GM12878 (cell line): ENCODE results near the gene HGS. TPM values are rescaled to one million over a fixed set of nuclear protein-coding genes. Genes with fewer than 3 reads are reported as not detected.

Experiments
- ATAC-seq: fragments of 200-7000 bp; cut with Tn5 transposase; 3 replicates; pipeline ENCODE4 v1.9.1; 2020; ENCODE audit warnings: mild to moderate bottlenecking, moderate library complexity
- BruUV-seq: library from RNA; stranded (reverse); fragments of 400-500 nt; replicated peaks from 2 replicates; lab custom pipeline; 2021; lab: Mats Ljungman, UMichigan
- CTCF ChIA-PET: fragments of 300-600 bp; sonication (Branson Sonifier 250); formaldehyde crosslinking; extraction: SDS; loops from one replicate; lab custom pipeline; 2021; ENCODE audit warnings: inconsistent platforms; lab: Yijun Ruan, JAX
- POLR2A ChIA-PET: fragments of 350-600 bp; formaldehyde crosslinking; extraction: SDS; loops from one replicate; lab custom pipeline; 2021; ENCODE audit warnings: inconsistent platforms; lab: Charles Lee
- RAD21 ChIA-PET: fragments of 300-600 bp; sonication (Branson Sonifier 250); formaldehyde crosslinking; loops from one replicate; lab custom pipeline; 2023; ENCODE audit warnings: antibody characterized with exemption; ENCODE audit not compliant: unreplicated experiment; lab: Charles Lee
- SMC1A ChIA-PET: fragments of 300-600 bp; sonication (Branson Sonifier 250); formaldehyde crosslinking; loops from one replicate; lab custom pipeline; 2023; ENCODE audit not compliant: unreplicated experiment, uncharacterized antibody; lab: Charles Lee
- DNase-seq: peaks from one replicate; pipeline ENCODE4 v3.0.0-alpha.2; 2011; ENCODE audit warnings: low read depth, low spot score
- FAIRE-seq: peaks from 3 replicates; lab custom pipeline; 2011; peaks lifted over from hg19 to GRCh38; lab: Jason Lieb, UNC
- H2AFZ ChIP-seq: 2 replicates; pipeline ENCODE4 v1.6.0; 2011; ENCODE audit warnings: low read depth, low read length, control low read depth; ENCODE audit not compliant: control insufficient read depth
- H3K27ac ChIP-seq: 2 replicates; pipeline ENCODE4 v1.5.1; 2011; ENCODE audit warnings: control low read depth; ENCODE audit not compliant: control insufficient read depth, insufficient read depth
- H3K27me3 ChIP-seq, 2 experiments: replicated peaks in 1 of 2; 2 replicates each; pipeline versions ENCODE4 v1.6.0 to v1.6.1; 2011; ENCODE audit warnings: low read length in 1 of 2; ENCODE audit not compliant: control insufficient read depth in 2 of 2, insufficient read depth in 2 of 2
- H3K36me3 ChIP-seq, 2 experiments: 2 replicates each; pipeline ENCODE4 v1.5.1; 2011; ENCODE audit warnings: low read length in 1 of 2; ENCODE audit not compliant: control insufficient read depth in 2 of 2, insufficient read depth in 2 of 2
- H3K4me1 ChIP-seq: 2 replicates; pipeline ENCODE4 v1.6.1; 2011; ENCODE audit warnings: mild to moderate bottlenecking, low read length, moderate library complexity, mixed read lengths; ENCODE audit not compliant: control insufficient read depth, insufficient read depth
- H3K4me2 ChIP-seq: 2 replicates; pipeline ENCODE4 v1.6.0; 2011; ENCODE audit warnings: control low read depth; ENCODE audit not compliant: control insufficient read depth, insufficient read depth
- H3K4me3 ChIP-seq: fragments of 200-600 bp; sonication (generic); 2 replicates; pipeline ENCODE4 v1.5.1; 2016
- H3K79me2 ChIP-seq: 2 replicates; pipeline ENCODE4 v1.6.0; 2011; ENCODE audit warnings: low read length; ENCODE audit not compliant: control insufficient read depth, insufficient read depth
- H3K9ac ChIP-seq: 2 replicates; pipeline ENCODE4 v1.8.0; 2011; ENCODE audit warnings: low read length, control low read depth, mixed read lengths; ENCODE audit not compliant: control insufficient read depth, insufficient read depth
- H3K9me3 ChIP-seq: replicated peaks from 3 replicates; pipeline ENCODE4 v1.5.1; 2011; ENCODE audit warnings: mild to moderate bottlenecking, low read length; ENCODE audit not compliant: control insufficient read depth, insufficient read depth
- H4K20me1 ChIP-seq: 2 replicates; pipeline ENCODE4 v1.6.0; 2011; ENCODE audit not compliant: control insufficient read depth, insufficient read depth
- ASH2L ChIP-seq: fragments of 300-600, 200-600 bp; sonication (generic); IDR thresholded peaks from 2 replicates; pipeline ENCODE4 v1.6.1; 2017; ENCODE audit warnings: low read depth, mild to moderate bottlenecking, borderline replicate concordance
- ATF2 ChIP-seq: IDR thresholded peaks from 2 replicates; pipeline ENCODE4 v1.6.1; 2012; ENCODE audit warnings: low read length, inconsistent platforms
- BMI1 ChIP-seq: fragments of 450-650 bp; IDR thresholded peaks from 2 replicates; pipeline ENCODE4 v1.6.1; 2016; ENCODE audit warnings: mild to moderate bottlenecking, moderate library complexity, borderline replicate concordance
- CREB1 ChIP-seq: IDR thresholded peaks from 2 replicates; pipeline ENCODE4 v1.6.1; 2012; ENCODE audit warnings: low read depth, mild to moderate bottlenecking, inconsistent platforms
- HCFC1 ChIP-seq: fragments of 150-350 bp; IDR thresholded peaks from 2 replicates; pipeline ENCODE4 v1.6.1; 2014; ENCODE audit warnings: low read length
- HSF1 ChIP-seq: fragments of 150-350 bp; IDR thresholded peaks from 2 replicates; pipeline ENCODE4 v1.6.1; 2014; ENCODE audit warnings: mild to moderate bottlenecking, low read depth, low read length
- KAT2A ChIP-seq: conservative IDR thresholded peaks from 2 replicates; pipeline ENCODE4 v1.6.1; 2011; ENCODE audit warnings: low read depth, low read length; ENCODE audit not compliant: control insufficient read depth
- POLR2AphosphoS2 ChIP-seq: IDR thresholded peaks from 2 replicates; pipeline ENCODE4 v1.6.1; 2011; ENCODE audit warnings: low read depth, mild to moderate bottlenecking, low read length, improper control_type of control experiment, moderate library complexity
- RB1 ChIP-seq: fragments of 450-650 bp; formaldehyde crosslinking; IDR thresholded peaks from 2 replicates; pipeline ENCODE4 v1.6.1; 2017; ENCODE audit warnings: mild to moderate bottlenecking, borderline replicate concordance
- STAT1 ChIP-seq: fragments of 450-650 bp; conservative IDR thresholded peaks from 2 replicates; pipeline ENCODE4 v1.6.1; 2014; ENCODE audit warnings: antibody characterized with exemption, mild to moderate bottlenecking
- STAT3 ChIP-seq: IDR thresholded peaks from 2 replicates; pipeline ENCODE4 v1.6.1; 2011; ENCODE audit warnings: low read depth, low read length, improper control_type of control experiment
- SUPT20H ChIP-seq: IDR thresholded peaks from 2 replicates; pipeline ENCODE4 v1.6.1; 2011; ENCODE audit warnings: low read depth, mild to moderate bottlenecking, low read length, moderate library complexity, borderline replicate concordance; ENCODE audit not compliant: control insufficient read depth
- SUZ12 ChIP-seq: fragments of 200-600 bp; sonication (generic); IDR thresholded peaks from one replicate; pipeline ENCODE4 v1.6.1; 2018; ENCODE audit warnings: antibody characterized with exemption, mild to moderate bottlenecking; ENCODE audit not compliant: unreplicated experiment
- ZNF384 ChIP-seq: IDR thresholded peaks from 2 replicates; pipeline ENCODE4 v1.6.1; 2012; ENCODE audit warnings: low read depth, mild to moderate bottlenecking, low read length, improper control_type of control experiment, borderline replicate concordance
- WGBS: methylation state at CpG from one replicate; pipeline ENCODE4 v1.1.6; 2016; ENCODE audit warnings: low lambda C conversion rate; ENCODE audit not compliant: insufficient replicate concordance, insufficient coverage; ENCODE audit errors: missing lambda C conversion rate; 5-methylcytosine and 5-hydroxymethylcytosine counted together
- in situ Hi-C: fragments of 300-500 bp; cut with MboI; formaldehyde crosslinking; loops from 9 replicates; pipeline ENCODE4 v1.14.3; 2018; ENCODE audit warnings: mixed read lengths
- intact Hi-C: fragments of 100-400 bp; cut with micrococcal nuclease; formaldehyde crosslinking; loops from one replicate; pipeline ENCODE4 v1.14.2; 2022; ENCODE audit not compliant: unreplicated experiment
- polyA plus RNA-seq, 11 experiments: library from polyadenylated mRNA; depleted of rRNA in 4 of 11; unstranded in 6 of 11; stranded (reverse) in 5 of 11; fragments of >200 nt; fragmentation: Nextera tagmentation in 4 of 11; fragmentation: Illumina TruSeq in 1 of 11; extraction: Ambion mirVana in 4 of 11; extraction: Trizol in 1 of 11; gene quantifications; 1 replicate in 1 of 11; 2 replicates in 10 of 11; pipeline versions ENCODE4 v1.2.1 to v1.2.3, GENCODE V29; 2011 to 2016; ENCODE audit warnings: inconsistent platforms in 2 of 11, missing spikeins in 2 of 11, low read depth in 1 of 11
- total RNA-seq, 4 experiments: library from RNA; depleted of rRNA in 3 of 4; stranded (reverse); fragments of >200 nt in 3 of 4; fragmentation: Illumina TruSeq in 1 of 4; extraction: Trizol in 1 of 4; gene quantifications; 2 replicates each; pipeline versions ENCODE4 v1.2.1 to v1.2.3, GENCODE V29; 2013 to 2021
- TF ChIP-seq, protein P1 (sequence below): IDR thresholded peaks from 2 replicates; pipeline ENCODE4 v1.6.1; 2011; ENCODE audit warnings: mild to moderate bottlenecking, low read depth, low read length, moderate library complexity; ENCODE audit not compliant: insufficient replicate concordance
- TF ChIP-seq, protein P2 (sequence below): fragments of 450-650 bp; IDR thresholded peaks from 2 replicates; pipeline ENCODE4 v1.6.1; 2018; ENCODE audit warnings: mild to moderate bottlenecking, low read depth, moderate library complexity; ENCODE audit not compliant: partially characterized antibody
- TF ChIP-seq, protein P3 (sequence below): fragments of 450-650 bp; IDR thresholded peaks from 2 replicates; pipeline ENCODE4 v1.6.1; 2016; ENCODE audit warnings: mild to moderate bottlenecking

HGS gene
- total and polyA plus RNA-seq, 10 of the 15 experiments (the other 5 are each of a cell fraction or from before 2014, with no cell fraction given) = 2.2 to 85.6 (median 55.3) TPM

- no peak overlapping the region for H3K9ac ChIP-seq
- 0 out of 2 replicates have a peak, but pooled peaks cover 5% of the 10 kb centered on the region for H3K4me1 ChIP-seq
- no peak overlapping the region for H2AFZ ChIP-seq
- 92% methylated on average over 18 of the region's 18 CpGs for WGBS
- no peak for DNase-seq
- no peak for ATAC-seq
- ChIA-PET POLR2A (no interaction called here), CTCF (no interaction called here), SMC1A (no interaction called here), RAD21 (no interaction called here)
- peaks cover 10% of the 10 kb centered on the region for H3K79me2 ChIP-seq
- no TSS peak for BruUV-seq
- peaks cover 11 to 23% of the 10 kb centered on the region in 2 experiments for H3K36me3 ChIP-seq
- in situ Hi-C loops = no loop called here
- no peak overlapping the region for H3K4me2 ChIP-seq
- no peak for FAIRE-seq
- H3K4me3 ChIP-seq = no peak overlapping the region
- no peaks in the 10 kb centered on the region for H4K20me1 ChIP-seq
- H3K9me3 ChIP-seq = no peaks in the 10 kb centered on the region
- no peak overlapping the region for H3K27ac ChIP-seq
- H3K27me3 ChIP-seq = no peaks in the 10 kb centered on the region
- intact Hi-C loops = no loop called here
- no peak for TF ChIP-seq KAT2A
- TF ChIP-seq, protein P1, sequence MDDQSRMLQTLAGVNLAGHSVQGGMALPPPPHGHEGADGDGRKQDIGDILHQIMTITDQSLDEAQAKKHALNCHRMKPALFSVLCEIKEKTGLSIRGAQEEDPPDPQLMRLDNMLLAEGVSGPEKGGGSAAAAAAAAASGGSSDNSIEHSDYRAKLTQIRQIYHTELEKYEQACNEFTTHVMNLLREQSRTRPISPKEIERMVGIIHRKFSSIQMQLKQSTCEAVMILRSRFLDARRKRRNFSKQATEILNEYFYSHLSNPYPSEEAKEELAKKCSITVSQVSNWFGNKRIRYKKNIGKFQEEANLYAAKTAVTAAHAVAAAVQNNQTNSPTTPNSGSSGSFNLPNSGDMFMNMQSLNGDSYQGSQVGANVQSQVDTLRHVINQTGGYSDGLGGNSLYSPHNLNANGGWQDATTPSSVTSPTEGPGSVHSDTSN = no peak
- TF ChIP-seq, protein P2, sequence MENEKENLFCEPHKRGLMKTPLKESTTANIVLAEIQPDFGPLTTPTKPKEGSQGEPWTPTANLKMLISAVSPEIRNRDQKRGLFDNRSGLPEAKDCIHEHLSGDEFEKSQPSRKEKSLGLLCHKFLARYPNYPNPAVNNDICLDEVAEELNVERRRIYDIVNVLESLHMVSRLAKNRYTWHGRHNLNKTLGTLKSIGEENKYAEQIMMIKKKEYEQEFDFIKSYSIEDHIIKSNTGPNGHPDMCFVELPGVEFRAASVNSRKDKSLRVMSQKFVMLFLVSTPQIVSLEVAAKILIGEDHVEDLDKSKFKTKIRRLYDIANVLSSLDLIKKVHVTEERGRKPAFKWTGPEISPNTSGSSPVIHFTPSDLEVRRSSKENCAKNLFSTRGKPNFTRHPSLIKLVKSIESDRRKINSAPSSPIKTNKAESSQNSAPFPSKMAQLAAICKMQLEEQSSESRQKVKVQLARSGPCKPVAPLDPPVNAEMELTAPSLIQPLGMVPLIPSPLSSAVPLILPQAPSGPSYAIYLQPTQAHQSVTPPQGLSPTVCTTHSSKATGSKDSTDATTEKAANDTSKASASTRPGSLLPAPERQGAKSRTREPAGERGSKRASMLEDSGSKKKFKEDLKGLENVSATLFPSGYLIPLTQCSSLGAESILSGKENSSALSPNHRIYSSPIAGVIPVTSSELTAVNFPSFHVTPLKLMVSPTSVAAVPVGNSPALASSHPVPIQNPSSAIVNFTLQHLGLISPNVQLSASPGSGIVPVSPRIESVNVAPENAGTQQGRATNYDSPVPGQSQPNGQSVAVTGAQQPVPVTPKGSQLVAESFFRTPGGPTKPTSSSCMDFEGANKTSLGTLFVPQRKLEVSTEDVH = no peak
- TF ChIP-seq ATF2 = no peak
- no peak for TF ChIP-seq RB1
- TF ChIP-seq STAT3 = no peak
- TF ChIP-seq BMI1 = no peak
- no peak for TF ChIP-seq HCFC1
- TF ChIP-seq CREB1 = no peak
- TF ChIP-seq ASH2L = no peak
- TF ChIP-seq, protein P3, sequence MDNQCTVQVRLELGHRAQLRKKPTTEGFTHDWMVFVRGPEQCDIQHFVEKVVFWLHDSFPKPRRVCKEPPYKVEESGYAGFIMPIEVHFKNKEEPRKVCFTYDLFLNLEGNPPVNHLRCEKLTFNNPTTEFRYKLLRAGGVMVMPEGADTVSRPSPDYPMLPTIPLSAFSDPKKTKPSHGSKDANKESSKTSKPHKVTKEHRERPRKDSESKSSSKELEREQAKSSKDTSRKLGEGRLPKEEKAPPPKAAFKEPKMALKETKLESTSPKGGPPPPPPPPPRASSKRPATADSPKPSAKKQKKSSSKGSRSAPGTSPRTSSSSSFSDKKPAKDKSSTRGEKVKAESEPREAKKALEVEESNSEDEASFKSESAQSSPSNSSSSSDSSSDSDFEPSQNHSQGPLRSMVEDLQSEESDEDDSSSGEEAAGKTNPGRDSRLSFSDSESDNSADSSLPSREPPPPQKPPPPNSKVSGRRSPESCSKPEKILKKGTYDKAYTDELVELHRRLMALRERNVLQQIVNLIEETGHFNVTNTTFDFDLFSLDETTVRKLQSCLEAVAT = no peak
- no peak for TF ChIP-seq STAT1
- no peak for TF ChIP-seq HSF1
- TF ChIP-seq SUZ12 = no peak
- no peak for TF ChIP-seq SUPT20H
- no peak for TF ChIP-seq ZNF384
- TF ChIP-seq POLR2AphosphoS2 = no peak
These were observed 11.3 kb upstream of the HGS start for GRCh38 chr17:81672504-81672903.
